Measurements from ENCODE around the gene PRICKLE1. TPM values are rescaled to one million over a fixed set of nuclear protein-coding genes. Genes with fewer than 3 reads are reported as not detected.

PRICKLE1 gene
- total RNA-seq, 2 experiments from 2014 or later: 0.19 TPM; not detected in 1

- ChIA-PET POLR2A (interaction anchor here (0.9 kb wide), 1 partner anchor 10 kb away, joined by 4 read pairs; no protein-coding TSS in a partner anchor), CTCF (ENCODE audit: unreplicated experiment) (interaction anchor here (0.5 to 0.6 kb wide), 2 partner anchors 81 to 150 kb away, joined by 3 to 4 read pairs; no protein-coding TSS in a partner anchor)
- no peak for TF ChIP-seq CTCF (conservative IDR thresholded peaks at IDR 0.05; ENCODE audit: low read length)
Observed at GRCh38 chr12:42565633-42566032, 23.9 kb downstream of the PRICKLE1 start.

GRCh38 chr12:42564996-42565395 is 24.6 kb downstream of the PRICKLE1 start:
- no peak overlapping the region for H3K27ac ChIP-seq (ENCODE audit: low read depth, low read length, poor library complexity, severe bottlenecking)
- H3K79me2 ChIP-seq (ENCODE audit: insufficient read depth, low read depth, low read length): no peaks in the 10 kb centered on the region
- H3K36me3 ChIP-seq (ENCODE audit: insufficient read depth, low read length): no peaks in the 10 kb centered on the region
- BruUV-seq (replicated peaks): no TSS peak
- H4K20me1 ChIP-seq (ENCODE audit: insufficient read depth, low read length): no peaks in the 10 kb centered on the region
- DNase-seq (ENCODE audit: low spot score): no peak
- ChIA-PET POLR2A (interaction anchor here (0.9 kb wide), 1 partner anchor 10 kb away, joined by 4 read pairs; no protein-coding TSS in a partner anchor), CTCF (ENCODE audit: unreplicated experiment) (interaction anchor here (0.5 kb wide), 1 partner anchor 65 kb away, joined by 3 read pairs; no protein-coding TSS in a partner anchor)
- no peak overlapping the region for H3K4me3 ChIP-seq (ENCODE audit: low read depth, low read length, poor library complexity, severe bottlenecking)
- TF ChIP-seq CTCF (conservative IDR thresholded peaks at IDR 0.05; ENCODE audit: low read length): no peak
- no peak for TF ChIP-seq EZH2phosphoT487 (IDR thresholded peaks at IDR 0.05; ENCODE audit: borderline replicate concordance, low read depth, low read length)
- no peaks in the 10 kb centered on the region for H3K9me2 ChIP-seq (ENCODE audit: insufficient read depth, low read length)
- intact Hi-C loops (cut with micrococcal nuclease; ENCODE audit: unreplicated experiment): loop anchor here (10.0 kb wide), 2 partner anchors 440 to 1290 kb away; no protein-coding TSS in a partner anchor
- H3K4me2 ChIP-seq (ENCODE audit: low read length): no peak overlapping the region
- H3K4me1 ChIP-seq (ENCODE audit: insufficient read depth, low read length, poor library complexity, severe bottlenecking): no peaks in the 10 kb centered on the region
- no peak overlapping the region for H2AFZ ChIP-seq (ENCODE audit: low read length)
- H3K9me3 ChIP-seq (ENCODE audit: low read length): no peaks in the 10 kb centered on the region

More at GRCh38 chr12:42565633-42566032, 23.9 kb downstream of the PRICKLE1 start:
- H3K36me3 ChIP-seq (ENCODE audit: insufficient read depth, low read length): no peaks in the 10 kb centered on the region
- no peak overlapping the region for H3K27ac ChIP-seq (ENCODE audit: low read depth, low read length, poor library complexity, severe bottlenecking)
- intact Hi-C loops (cut with micrococcal nuclease; ENCODE audit: unreplicated experiment): loop anchor here (10.0 kb wide), 2 partner anchors 441 to 1291 kb away; no protein-coding TSS in a partner anchor
- no peaks in the 10 kb centered on the region for H3K9me3 ChIP-seq (ENCODE audit: low read length)
- no peak for DNase-seq (ENCODE audit: low spot score)
- no peaks in the 10 kb centered on the region for H4K20me1 ChIP-seq (ENCODE audit: insufficient read depth, low read length)
- H3K4me1 ChIP-seq (ENCODE audit: insufficient read depth, low read length, poor library complexity, severe bottlenecking): no peaks in the 10 kb centered on the region
- BruUV-seq (replicated peaks): no TSS peak
- H2AFZ ChIP-seq (ENCODE audit: low read length): no peak overlapping the region
- no peaks in the 10 kb centered on the region for H3K9me2 ChIP-seq (ENCODE audit: insufficient read depth, low read length)
- no peaks in the 10 kb centered on the region for H3K79me2 ChIP-seq (ENCODE audit: insufficient read depth, low read depth, low read length)
- H3K4me2 ChIP-seq (ENCODE audit: low read length): no peak overlapping the region
- no peak overlapping the region for H3K4me3 ChIP-seq (ENCODE audit: low read depth, low read length, poor library complexity, severe bottlenecking)

GRCh38 chr12:42564556-42564955 is 25.0 kb downstream of the PRICKLE1 start:
- no peaks in the 10 kb centered on the region for H3K9me2 ChIP-seq (ENCODE audit: insufficient read depth, low read length)
- H3K4me2 ChIP-seq (ENCODE audit: low read length): no peak overlapping the region
- DNase-seq (ENCODE audit: low spot score): no peak
- TF ChIP-seq CTCF (conservative IDR thresholded peaks at IDR 0.05; ENCODE audit: low read length) (no peak), EZH2phosphoT487 (IDR thresholded peaks at IDR 0.05; ENCODE audit: borderline replicate concordance, low read depth, low read length) (no peak)
- ChIA-PET POLR2A (interaction anchor here (0.9 kb wide), 1 partner anchor 9 kb away, joined by 4 read pairs; no protein-coding TSS in a partner anchor), CTCF (ENCODE audit: unreplicated experiment) (no interaction called here)
- intact Hi-C loops (cut with micrococcal nuclease; ENCODE audit: unreplicated experiment): loop anchor here (10.0 kb wide), 2 partner anchors 440 to 1290 kb away; no protein-coding TSS in a partner anchor
- H4K20me1 ChIP-seq (ENCODE audit: insufficient read depth, low read length): no peaks in the 10 kb centered on the region
- no peak overlapping the region for H3K4me3 ChIP-seq (ENCODE audit: low read depth, low read length, poor library complexity, severe bottlenecking)
- no peak overlapping the region for H3K27ac ChIP-seq (ENCODE audit: low read depth, low read length, poor library complexity, severe bottlenecking)
- H3K36me3 ChIP-seq (ENCODE audit: insufficient read depth, low read length): no peaks in the 10 kb centered on the region
- H2AFZ ChIP-seq (ENCODE audit: low read length): no peak overlapping the region
- no peaks in the 10 kb centered on the region for H3K79me2 ChIP-seq (ENCODE audit: insufficient read depth, low read depth, low read length)
- H3K4me1 ChIP-seq (ENCODE audit: insufficient read depth, low read length, poor library complexity, severe bottlenecking): no peaks in the 10 kb centered on the region
- BruUV-seq (replicated peaks): no TSS peak
- no peaks in the 10 kb centered on the region for H3K9me3 ChIP-seq (ENCODE audit: low read length)
